GM23338 (cell line): ENCODE measurements around the gene SIGLEC15.
"Not testable (repeated sequence)": the region's sequence is repeated elsewhere in the genome, so short reads cannot be mapped to it uniquely, and the experiment has no call there.

Experiments used
- CTCF ChIP-seq, 2 experiments: fragments of 200-600 bp in 1 of 2; sonication (generic) in 1 of 2; conservative IDR thresholded peaks; 2 replicates each; pipeline versions ENCODE4 v1.5.1 to v1.6.1; 2016 to 2017; ENCODE audit warnings: antibody characterized with exemption in 2 of 2, low read depth in 2 of 2, mild to moderate bottlenecking in 2 of 2, moderate library complexity in 1 of 2
- EZH2 ChIP-seq: fragments of 200-600 bp; sonication (generic); IDR thresholded peaks from one replicate; pipeline ENCODE4 v1.8.0; 2017; ENCODE audit warnings: antibody characterized with exemption, mild to moderate bottlenecking, low read depth; ENCODE audit not compliant: unreplicated experiment
- EZH2phosphoT487 ChIP-seq: fragments of 200-600 bp; sonication (generic); IDR thresholded peaks from one replicate; pipeline ENCODE4 v1.8.1; 2018; ENCODE audit warnings: antibody characterized with exemption; ENCODE audit not compliant: unreplicated experiment
- POLR2AphosphoS5 ChIP-seq: IDR thresholded peaks from 2 replicates; pipeline ENCODE4 v1.6.1; 2016; ENCODE audit warnings: antibody characterized with exemption, low read depth
- REST ChIP-seq: IDR thresholded peaks from one replicate; pipeline ENCODE4 v1.6.1; 2018; ENCODE audit warnings: antibody characterized with exemption; ENCODE audit not compliant: unreplicated experiment

GRCh38 chr18:45848643-45849042 lies 23.2 kb downstream of the SIGLEC15 start:
- TF ChIP-seq REST; CTCF (conservative IDR thresholded peaks at IDR 0.05; ENCODE audit: low read depth in 2 of 2); EZH2; EZH2phosphoT487; POLR2AphosphoS5: not testable (repeated sequence)
